HCT116 (cell line): ENCODE results near the gene MYO1A. TPM values are rescaled to one million over a fixed set of nuclear protein-coding genes. Genes with fewer than 3 reads are reported as not detected.

ENCODE experiments used
- ATAC-seq: fragments of 200-7000 bp; cut with Tn5 transposase; 2 replicates; pipeline ENCODE4 v1.9.1; 2020; ENCODE audit warnings: mild to moderate bottlenecking, moderate library complexity
- BruUV-seq: library from RNA; stranded (reverse); fragments of 400-500 nt; replicated peaks from 2 replicates; lab custom pipeline; 2021; lab: Mats Ljungman, UMichigan
- CTCF ChIA-PET: fragments of 300-600 bp; sonication (Branson Sonifier 250); formaldehyde crosslinking; loops from one replicate; lab custom pipeline; 2021; ENCODE audit warnings: antibody characterized with exemption; lab: Charles Lee
- POLR2A ChIA-PET: fragments of 300-600, 350-600 bp; sonication (Branson Sonifier 250); formaldehyde crosslinking; loops from one replicate; lab custom pipeline; 2021; ENCODE audit warnings: antibody characterized with exemption; lab: Charles Lee
- RAD21 ChIA-PET, 2 experiments: fragments of 300-600 bp; sonication (Branson Sonifier 250); formaldehyde crosslinking; loops; one replicate each; lab custom pipeline; 2023; ENCODE audit warnings: low total read pairs in 2 of 2; ENCODE audit not compliant: uncharacterized antibody in 2 of 2, unreplicated experiment in 2 of 2, low non-redundant PET in 1 of 2; lab: Charles Lee
- DNase-seq: peaks from one replicate; pipeline ENCODE4 v3.0.0-alpha.2; 2010; ENCODE audit warnings: low read depth, low spot score
- H2AFZ ChIP-seq: fragments of 200-600 bp; shearing (Covaris generic), sonication (generic); 2 replicates; pipeline ENCODE4 v1.6.1; 2017; ENCODE audit warnings: low read depth, mixed run types, mixed read lengths, antibody characterized with exemption, low read length; ENCODE audit not compliant: poor library complexity, severe bottlenecking
- H3K27ac ChIP-seq: 2 replicates; pipeline ENCODE4 v1.5.1; 2012; ENCODE audit warnings: low read depth, low read length
- H3K27me3 ChIP-seq: fragments of 200-600 bp; sonication (generic); 2 replicates; pipeline ENCODE4 v1.6.1; 2016; ENCODE audit warnings: mixed run types, low read length, mixed read lengths; ENCODE audit not compliant: insufficient read depth
- H3K36me3 ChIP-seq, 2 experiments: fragments of 200-500 bp in 1 of 2; fragments of 200-600 bp in 1 of 2; sonication (Bioruptor generic) in 1 of 2; sonication (generic) in 1 of 2; 2 replicates each; pipeline versions ENCODE4 v1.5.1 to v1.6.1; 2014 to 2016; ENCODE audit warnings: low read length in 2 of 2, inconsistent platforms in 1 of 2, mixed read lengths in 1 of 2, mixed run types in 1 of 2; ENCODE audit not compliant: insufficient read depth in 2 of 2, control insufficient read depth in 1 of 2
- H3K4me1 ChIP-seq, 2 experiments: fragments of 200-600 bp in 1 of 2; sonication (generic) in 1 of 2; 2 replicates each; pipeline versions ENCODE4 v1.5.1 to v1.6.1; 2012 to 2017; ENCODE audit warnings: low read length in 2 of 2, inconsistent platforms in 1 of 2, mild to moderate bottlenecking in 1 of 2, mixed read lengths in 1 of 2, mixed run types in 1 of 2, moderate library complexity in 1 of 2; ENCODE audit not compliant: insufficient read depth in 2 of 2, control insufficient read depth in 1 of 2
- H3K4me2 ChIP-seq: fragments of 200-600 bp; sonication (generic); 2 replicates; pipeline ENCODE4 v1.6.1; 2017; ENCODE audit warnings: mixed run types, low read length, mixed read lengths
- H3K4me3 ChIP-seq, 2 experiments: fragments of 200-600 bp in 1 of 2; sonication (generic) in 1 of 2; replicated peaks in 1 of 2; 2 replicates each; pipeline ENCODE4 v1.5.1; 2011 to 2016; ENCODE audit warnings: low read length in 2 of 2, control low read depth in 1 of 2, low read depth in 1 of 2, mild to moderate bottlenecking in 1 of 2, mixed read lengths in 1 of 2, mixed run types in 1 of 2
- H3K79me2 ChIP-seq: fragments of 200-600 bp; sonication (generic); 2 replicates; pipeline ENCODE4 v1.6.1; 2017; ENCODE audit warnings: mild to moderate bottlenecking, mixed run types, low read length, moderate library complexity, mixed read lengths; ENCODE audit not compliant: insufficient read depth
- H3K9ac ChIP-seq: fragments of 200-600 bp; sonication (generic); 2 replicates; pipeline ENCODE4 v1.6.1; 2016; ENCODE audit warnings: low read length, mixed read lengths
- H3K9me2 ChIP-seq: fragments of 200-600 bp; sonication (generic), shearing (Covaris generic); 2 replicates; pipeline ENCODE4 v1.6.1; 2017; ENCODE audit warnings: mixed run types, mild to moderate bottlenecking, moderate library complexity; ENCODE audit not compliant: insufficient read depth
- H3K9me3 ChIP-seq, 2 experiments: fragments of 200-500 bp in 1 of 2; fragments of 200-600 bp in 1 of 2; sonication (Bioruptor generic) in 1 of 2; sonication (generic) in 1 of 2; 2 replicates each; pipeline ENCODE4 v1.6.1; 2014 to 2017; ENCODE audit warnings: low read length in 2 of 2, mixed read lengths in 2 of 2, inconsistent platforms in 1 of 2, low read depth in 1 of 2, mild to moderate bottlenecking in 1 of 2, mixed run types in 1 of 2, moderate library complexity in 1 of 2; ENCODE audit not compliant: control insufficient read depth in 1 of 2, insufficient read depth in 1 of 2
- H4K20me1 ChIP-seq: fragments of 200-600 bp; sonication (generic), shearing (Covaris generic); 2 replicates; pipeline ENCODE4 v1.6.1; 2017; ENCODE audit warnings: mixed run types, mild to moderate bottlenecking, moderate library complexity; ENCODE audit not compliant: insufficient read depth
- CTCF ChIP-seq, 3 experiments: fragments of 200-600 bp in 1 of 3; sonication (generic) in 1 of 3; IDR thresholded peaks in 2 of 3; conservative IDR thresholded peaks in 1 of 3; 2 replicates each; pipeline ENCODE4 v1.5.1; 2012 to 2017; ENCODE audit warnings: low read depth in 2 of 3, low read length in 2 of 3, antibody characterized with exemption in 1 of 3, borderline replicate concordance in 1 of 3, control low read depth in 1 of 3, mild to moderate bottlenecking in 1 of 3, mixed read lengths in 1 of 3, mixed run types in 1 of 3, moderate library complexity in 1 of 3; ENCODE audit not compliant: insufficient read depth in 1 of 3
- RAD21 ChIP-seq: IDR thresholded peaks from 2 replicates; pipeline ENCODE4 v1.6.1; 2012; ENCODE audit warnings: low read depth, mild to moderate bottlenecking
- REST ChIP-seq: IDR thresholded peaks from 2 replicates; pipeline ENCODE4 v1.6.1; 2012; ENCODE audit warnings: low read depth
- intact Hi-C: fragments of 100-400 bp; cut with micrococcal nuclease; formaldehyde crosslinking; loops from 2 replicates; pipeline ENCODE4 v1.10.0; 2022
- total RNA-seq: library from RNA; stranded (reverse); gene quantifications from one replicate; pipeline ENCODE4 v1.2.1, GENCODE V29; 2021; ENCODE audit not compliant: unreplicated experiment

The MYO1A gene
- total RNA-seq, 1 experiment from 2014 or later, result 0.76 TPM

DNA sequence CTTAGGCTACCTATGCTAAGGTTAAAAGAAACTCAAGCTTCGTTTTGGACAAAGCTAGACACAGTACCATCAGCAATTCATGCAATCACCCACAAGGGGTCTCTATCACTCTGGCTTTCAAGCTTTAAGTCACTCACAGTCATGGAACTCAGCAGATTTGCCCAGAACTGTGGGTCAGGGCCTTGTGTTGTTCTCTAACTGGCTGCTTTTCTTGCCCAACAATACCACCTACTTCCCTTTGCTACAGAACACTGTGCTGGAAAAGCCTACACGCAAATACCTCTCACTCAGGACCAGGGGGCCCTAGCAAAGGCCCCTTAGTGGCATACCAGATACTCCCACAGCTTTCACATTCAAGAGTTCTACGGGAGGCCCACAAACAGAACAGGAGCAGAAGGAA lies 19.6 kb upstream of the MYO1A start:
- Histone ChIP-seq H3K27ac (no peak overlapping the region), H3K36me3 (peaks cover 11 to 29% of the 10 kb centered on the region in 2 experiments; a peak in 3 of 4 replicates), H3K4me1 (0 out of 4 replicates have a peak, but pooled peaks cover 0 to 3% of the 10 kb centered on the region in 2 experiments), H3K79me2 (peaks cover 18% of the 10 kb centered on the region), H3K4me2 (no peak overlapping the region), H2AFZ (no peak overlapping the region), H3K9me3 (no peaks in the 10 kb centered on the region), H3K9me2 (no peaks in the 10 kb centered on the region), H4K20me1 (no peaks in the 10 kb centered on the region; the same call in none of the 2 replicates), H3K4me3 (no peak overlapping the region), H3K9ac (no peak overlapping the region), H3K27me3 (no peaks in the 10 kb centered on the region)
- POLR2A ChIA-PET, result interaction anchor here (0.6 to 4.4 kb wide), 6 partner anchors 9 to 59 kb away, joined by 3 to 55 read pairs (median 3); partner anchors contain the start of genes LRP1 and STAT6
- no TSS peak for BruUV-seq
- DNase-seq, result peak; percentile 72
- intact Hi-C loops, result loop anchor here (1.0 to 10.0 kb wide), 4 partner anchors 24 to 225 kb away; no protein-coding TSS in a partner anchor
- no peak for TF ChIP-seq REST
- TF ChIP-seq RAD21, result peak; percentile 96
- TF ChIP-seq CTCF (IDR thresholded peaks at IDR 0.05 in 2 of 3, conservative IDR thresholded peaks at IDR 0.05 in 1 of 3; ENCODE audit: borderline replicate concordance in 1 of 3, insufficient read depth in 1 of 3, low read depth in 2 of 3, low read length in 2 of 3), result peak; percentile 85 to 87 (median 86)
- RAD21 ChIA-PET, result interaction anchor here (0.9 to 4.0 kb wide), 8 partner anchors 10 to 114 kb away, joined by 3 to 60 read pairs (median 5); partner anchors contain the start of genes STAT6 (in 2 of the 2), LRP1 (in 1 of the 2) and NEMP1 (in 1 of the 2)
- CTCF ChIA-PET, result interaction anchor here (0.6 to 4.2 kb wide), 23 partner anchors 9 to 389 kb away, joined by 3 to 181 read pairs (median 3); partner anchors contain the start of genes LRP1, NAB2, NEMP1 and STAT6
- peak; percentile 97 for ATAC-seq
